Muscle layer of colon (tissue), 2 donors: ENCODE results near the gene RTKN.
A peak's percentile ranks its signal among the peaks of the same experiment; 100 is the strongest.
"Not testable (repeated sequence)": the region's sequence is repeated elsewhere in the genome, so short reads cannot be mapped to it uniquely, and the experiment has no call there.

ENCODE experiments used
- H3K27ac ChIP-seq: one replicate; pipeline ENCODE4 v1.7.0; 2013; ENCODE audit warnings: low read depth, mild to moderate bottlenecking, low read length, moderate library complexity
- H3K27me3 ChIP-seq, 2 donors: one replicate each; pipeline ENCODE4 v1.7.0; 2013; ENCODE audit warnings: low read length in 2 of 2, mild to moderate bottlenecking in 2 of 2; ENCODE audit not compliant: insufficient read depth in 2 of 2, control insufficient read depth in 1 of 2
- H3K36me3 ChIP-seq: one replicate; pipeline ENCODE4 v1.7.0; 2013; ENCODE audit warnings: mild to moderate bottlenecking, low read length; ENCODE audit not compliant: insufficient read depth
- H3K4me1 ChIP-seq: one replicate; pipeline ENCODE4 v1.7.0; 2013; ENCODE audit warnings: mild to moderate bottlenecking, low read length; ENCODE audit not compliant: insufficient read depth
- H3K4me3 ChIP-seq, 2 donors: one replicate each; pipeline ENCODE4 v1.7.0; 2013; ENCODE audit warnings: low read length in 2 of 2, low read depth in 1 of 2, mild to moderate bottlenecking in 1 of 2, moderate library complexity in 1 of 2
- H3K9ac ChIP-seq: one replicate; pipeline ENCODE4 v1.7.0; 2013; ENCODE audit warnings: low read length
- H3K9me3 ChIP-seq: one replicate; pipeline ENCODE4 v1.7.0; 2013; ENCODE audit warnings: mild to moderate bottlenecking, low read length
- donor health status: abdominal sarcoma.
- donor health status: Adenocarcinoma of cecum.

Gene RTKN, protein sequence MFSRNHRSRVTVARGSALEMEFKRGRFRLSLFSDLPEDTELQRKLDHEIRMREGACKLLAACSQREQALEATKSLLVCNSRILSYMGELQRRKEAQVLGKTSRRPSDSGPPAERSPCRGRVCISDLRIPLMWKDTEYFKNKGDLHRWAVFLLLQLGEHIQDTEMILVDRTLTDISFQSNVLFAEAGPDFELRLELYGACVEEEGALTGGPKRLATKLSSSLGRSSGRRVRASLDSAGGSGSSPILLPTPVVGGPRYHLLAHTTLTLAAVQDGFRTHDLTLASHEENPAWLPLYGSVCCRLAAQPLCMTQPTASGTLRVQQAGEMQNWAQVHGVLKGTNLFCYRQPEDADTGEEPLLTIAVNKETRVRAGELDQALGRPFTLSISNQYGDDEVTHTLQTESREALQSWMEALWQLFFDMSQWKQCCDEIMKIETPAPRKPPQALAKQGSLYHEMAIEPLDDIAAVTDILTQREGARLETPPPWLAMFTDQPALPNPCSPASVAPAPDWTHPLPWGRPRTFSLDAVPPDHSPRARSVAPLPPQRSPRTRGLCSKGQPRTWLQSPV

DNA sequence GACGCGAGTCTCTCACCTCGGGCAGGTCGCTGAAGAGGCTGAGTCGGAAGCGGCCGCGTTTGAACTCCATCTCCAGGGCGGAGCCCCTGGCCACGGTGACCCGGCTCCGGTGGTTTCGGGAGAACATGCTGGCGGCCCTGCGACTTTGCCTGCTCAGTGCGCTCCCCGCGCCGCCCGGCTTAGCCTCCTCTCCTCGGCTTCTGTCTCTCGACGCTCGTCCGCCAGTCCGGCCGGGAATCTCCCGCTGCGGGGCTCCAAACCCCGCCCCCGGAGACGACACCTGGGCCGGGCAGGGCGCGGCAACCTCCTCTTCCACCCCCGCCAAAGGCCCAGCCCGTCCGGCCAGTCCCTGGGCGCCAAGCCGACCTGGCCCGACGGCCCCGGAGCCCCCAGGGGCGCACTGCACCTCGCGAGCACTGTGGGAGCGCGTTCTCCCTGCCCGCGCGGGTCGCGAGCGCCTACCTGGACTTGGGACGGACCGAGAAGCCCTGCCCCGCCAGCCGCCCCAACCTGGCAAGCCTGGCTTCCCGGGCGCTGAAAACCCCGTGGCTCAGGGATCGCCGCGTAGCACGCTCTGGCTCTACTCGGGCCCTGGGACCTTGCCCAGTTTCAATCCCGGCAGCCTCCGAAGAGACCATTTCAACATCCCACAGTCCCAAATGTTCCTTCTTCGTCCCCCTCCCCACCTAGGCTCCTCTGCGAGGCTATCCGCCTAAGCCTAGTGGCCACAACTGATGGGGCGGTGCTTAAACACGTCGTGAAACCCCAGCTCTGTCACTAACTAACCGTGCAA is at the start of gene RTKN:
TSS of gene RTKN (minus strand) at position 248 of the 793 bp plus-strand sequence. CDS start at position 127, 121 bp downstream.
- Histone ChIP-seq H3K27me3 (peaks cover 0 to 18% of the 10 kb centered on the region in 2 donors), H3K9ac (peak within 1 kb of the TSS; percentile 53), H3K4me1 (peaks cover 12% of the 10 kb centered on the region), H3K27ac (peak within 1 kb of the TSS; percentile 39), H3K9me3 (no peaks in the 10 kb centered on the region), H3K36me3 (no peaks in the 10 kb centered on the region), H3K4me3 (peak within 1 kb of the TSS; percentile 48 to 88)

- Histone ChIP-seq H3K4me1 (no peaks in the 10 kb centered on the region), H3K27ac (no peak overlapping the region), H3K36me3 (peaks cover 65% of the 10 kb centered on the region)
These were observed 48.2 kb upstream of the RTKN start for GRCh38 chr2:74489906-74490305.

DNA sequence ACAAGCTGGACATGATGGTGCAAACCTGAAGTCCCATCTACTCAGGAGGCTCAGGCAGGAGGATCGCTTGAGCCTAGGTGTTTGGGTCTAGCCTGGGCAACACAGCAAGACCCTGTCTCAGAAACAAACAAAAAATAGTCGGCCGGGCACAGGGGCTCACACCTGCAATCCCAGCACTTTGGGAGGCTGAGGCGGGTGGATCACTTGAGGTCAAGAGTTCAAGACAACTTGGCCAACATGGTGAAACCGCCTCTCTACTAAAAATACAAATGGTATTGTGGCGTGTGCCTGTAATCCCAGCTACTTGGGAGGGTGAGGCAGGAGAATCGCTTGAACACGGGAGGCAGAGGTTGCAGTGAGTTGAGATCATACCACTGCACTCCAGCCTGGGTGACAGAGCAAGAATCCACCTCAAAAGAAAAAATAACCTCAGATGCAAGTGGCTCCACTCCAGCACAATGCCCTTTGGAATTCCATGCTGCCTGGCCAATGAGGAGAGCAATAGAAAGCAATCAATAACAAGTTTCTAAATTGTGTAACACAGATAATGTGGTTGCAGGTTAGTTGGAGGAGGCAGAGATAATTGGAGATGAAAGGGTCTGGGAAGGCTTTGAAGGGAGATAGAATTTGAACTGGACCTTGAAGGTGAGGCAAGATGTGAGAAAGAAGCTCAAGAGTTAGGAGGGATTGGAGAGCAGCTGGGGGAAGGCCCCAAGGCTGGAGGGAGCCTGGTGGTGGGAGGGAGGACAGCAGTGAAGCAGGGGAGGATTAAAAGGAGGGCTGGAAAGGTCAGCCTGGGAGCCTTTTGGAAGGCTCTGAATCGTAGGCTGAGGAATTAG is 47.1 kb upstream of the RTKN start:
- Histone ChIP-seq H3K9ac (no peak overlapping the region), H3K27me3 (no peaks in the 10 kb centered on the region), H3K4me1 (no peaks in the 10 kb centered on the region), H3K36me3 (peaks cover 62% of the 10 kb centered on the region), H3K4me3 (no peak overlapping the region), H3K27ac (no peak overlapping the region), H3K9me3 (no peaks in the 10 kb centered on the region)

More at GRCh38 chr2:74489906-74490305, 48.2 kb upstream of the RTKN start:
- H3K27me3 ChIP-seq: no peaks in the 10 kb centered on the region
- H3K9ac ChIP-seq: no peak overlapping the region
- H3K9me3 ChIP-seq: no peaks in the 10 kb centered on the region
- H3K4me3 ChIP-seq: no peak overlapping the region

DNA sequence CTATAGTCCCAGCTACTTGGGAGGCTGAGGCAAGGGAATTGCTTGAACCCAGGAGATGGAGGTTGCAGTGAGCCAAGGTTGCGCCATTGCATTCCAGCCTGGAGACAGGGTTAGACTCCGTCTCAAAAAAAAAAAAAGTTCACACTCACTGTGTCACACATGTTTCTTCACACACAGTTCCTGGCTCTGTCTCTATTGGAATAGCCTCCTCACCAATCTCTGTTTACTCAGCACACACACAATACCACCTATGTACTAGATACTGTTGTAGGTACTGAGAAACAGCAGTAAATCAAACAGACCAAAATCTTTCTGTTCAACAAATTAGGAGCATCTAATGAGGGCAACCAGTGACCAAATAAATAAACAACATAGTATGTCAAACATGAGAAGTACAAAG is 44.4 kb upstream of the RTKN start:
- Histone ChIP-seq H3K27ac (no peak overlapping the region), H3K36me3 (peaks cover 37% of the 10 kb centered on the region), H3K4me1 (peaks cover 13% of the 10 kb centered on the region), H3K9me3 (no peaks in the 10 kb centered on the region), H3K27me3 (no peaks in the 10 kb centered on the region), H3K9ac (no peak overlapping the region), H3K4me3 (no peak overlapping the region)

DNA sequence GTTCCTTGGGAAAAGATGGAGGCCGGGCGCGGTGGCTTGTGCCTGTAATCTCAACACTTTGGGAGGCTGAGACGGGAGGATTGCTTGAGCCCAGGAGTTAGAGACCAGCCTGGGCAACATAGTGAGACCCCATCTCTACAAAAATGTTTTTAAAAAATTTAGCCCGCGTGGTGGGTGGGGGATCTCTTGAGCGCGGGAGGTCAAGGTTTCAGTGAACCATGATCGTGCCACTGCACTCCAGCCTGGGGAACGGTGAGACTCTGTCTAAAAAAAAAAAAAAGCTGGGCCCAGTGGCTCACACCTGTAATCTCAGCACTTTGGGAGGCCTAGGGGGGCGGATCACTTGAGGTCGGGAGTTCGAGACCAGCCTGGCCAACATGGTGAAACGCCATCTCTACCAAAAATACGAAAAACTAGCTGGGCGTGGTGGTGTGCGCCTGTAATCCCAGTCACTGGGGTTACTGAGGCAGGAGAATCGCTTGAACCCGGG is 42.0 kb upstream of the RTKN start:
- not testable (repeated sequence) for H3K27me3 ChIP-seq, H3K9me3 ChIP-seq
- H3K4me3 ChIP-seq: peak overlapping the region; percentile 85 to 99
- peaks cover 33% of the 10 kb centered on the region for H3K36me3 ChIP-seq
- H3K4me1 ChIP-seq: peaks cover 26% of the 10 kb centered on the region
- H3K9ac ChIP-seq: peak overlapping the region; percentile 69
- H3K27ac ChIP-seq: peak overlapping the region; percentile 93

DNA sequence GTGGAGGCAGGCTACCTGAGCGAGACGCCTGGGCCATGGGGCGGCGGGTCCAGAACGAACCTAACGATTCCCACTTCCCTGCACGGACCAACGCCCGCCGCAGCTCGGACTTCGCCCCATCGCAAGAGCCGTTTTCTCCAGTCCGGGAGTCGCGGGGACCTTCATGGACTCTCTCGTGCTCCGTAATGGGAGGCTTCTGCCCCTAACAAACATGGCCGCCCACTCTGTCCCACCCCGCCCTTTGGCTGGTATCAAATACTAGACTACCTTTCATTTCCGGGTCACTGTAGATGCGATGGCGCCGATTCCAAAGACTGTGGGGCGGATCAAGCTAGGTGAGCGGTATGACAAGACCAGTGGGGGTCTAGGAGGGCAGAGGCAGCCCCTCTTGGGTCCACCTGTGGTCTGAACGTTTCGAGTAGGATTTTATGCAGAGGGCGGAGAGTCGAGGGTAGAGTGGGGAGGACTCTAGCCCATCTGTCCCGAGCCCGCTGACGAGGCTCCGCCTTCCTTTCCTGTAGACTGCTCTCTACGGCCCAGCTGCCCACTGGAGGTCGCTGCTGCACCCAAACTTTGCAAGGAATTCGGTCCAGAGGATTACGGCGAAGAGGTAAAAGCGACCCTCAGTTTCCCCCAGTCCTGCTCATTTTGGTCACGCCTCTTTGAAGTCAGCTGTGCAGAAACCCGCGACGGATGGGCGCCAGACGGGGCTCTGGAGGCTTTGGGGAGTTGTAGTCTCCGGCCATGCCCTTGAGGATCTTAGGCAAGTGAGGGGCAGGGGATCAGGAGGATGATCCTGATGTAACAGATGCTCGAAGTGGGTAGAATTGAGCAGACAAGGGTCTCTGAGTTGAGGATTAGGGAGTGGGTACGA is 41.3 kb upstream of the RTKN start, which contains the start of the genes CCDC142 and TTC31:
TSS of gene CCDC142 (minus strand) at position 198 of the 874 bp plus-strand sequence. CDS start at position 37, 161 bp downstream.
TSS of gene TTC31 (plus strand) at position 281 of the 874 bp plus-strand sequence. CDS start at position 296, 15 bp downstream.
- no peaks in the 10 kb centered on the region for H3K9me3 ChIP-seq
- no peaks in the 10 kb centered on the region for H3K27me3 ChIP-seq
- H3K4me3 ChIP-seq: peak within 1 kb of the TSS; percentile 85 to 99
- peak within 1 kb of the TSS; percentile 93 for H3K27ac ChIP-seq
- H3K36me3 ChIP-seq: peaks cover 26% of the 10 kb centered on the region
- H3K4me1 ChIP-seq: peaks cover 26% of the 10 kb centered on the region
- peak within 1 kb of the TSS; percentile 69 for H3K9ac ChIP-seq

DNA sequence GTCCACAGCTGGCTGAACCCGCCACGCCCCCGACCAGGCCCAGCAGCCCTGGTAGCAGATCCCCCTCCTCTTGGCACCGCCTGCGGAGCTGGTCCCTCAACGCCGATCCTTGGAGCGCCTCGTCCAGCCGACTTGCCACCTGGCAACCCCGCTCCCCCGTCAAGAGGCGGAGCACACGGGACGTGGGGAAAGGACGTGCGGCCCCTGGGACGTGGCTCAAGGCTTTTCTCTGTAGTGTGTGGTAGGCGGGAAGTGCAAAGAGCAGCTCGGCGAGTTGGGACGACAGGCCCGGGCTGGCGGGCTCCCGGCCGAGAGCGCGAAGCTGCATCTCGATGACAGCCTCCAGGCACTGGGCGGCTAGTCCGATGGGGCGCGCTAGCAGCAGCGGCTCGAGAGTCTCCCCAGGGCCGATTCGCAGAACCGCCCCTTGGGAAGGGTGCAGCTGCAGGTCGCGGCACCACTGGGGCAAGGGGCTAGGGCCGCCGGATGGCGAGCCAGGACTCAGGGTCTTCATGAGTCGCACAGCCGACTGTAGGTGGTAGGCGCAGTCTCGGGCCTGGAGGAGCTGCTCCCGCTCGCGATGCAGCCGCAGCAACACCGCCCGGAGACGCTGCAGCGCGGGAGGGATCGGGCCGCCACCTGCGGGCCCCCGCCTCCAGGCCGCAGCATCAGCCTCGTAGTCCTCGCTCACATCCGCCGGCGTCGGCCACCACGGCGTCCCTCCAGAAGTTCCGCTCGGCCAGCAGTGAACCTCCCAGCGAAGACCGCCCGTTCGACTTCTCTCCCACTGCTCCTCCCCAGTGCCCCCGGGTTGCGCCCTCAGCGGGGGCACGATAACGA is 40.4 kb upstream of the RTKN start:
- Histone ChIP-seq H3K27ac (peak overlapping the region; percentile 93), H3K27me3 (no peaks in the 10 kb centered on the region), H3K36me3 (peaks cover 29% of the 10 kb centered on the region), H3K9ac (peak overlapping the region; percentile 69), H3K4me3 (peak overlapping the region; percentile 85 to 99), H3K9me3 (no peaks in the 10 kb centered on the region), H3K4me1 (peaks cover 26% of the 10 kb centered on the region)

DNA sequence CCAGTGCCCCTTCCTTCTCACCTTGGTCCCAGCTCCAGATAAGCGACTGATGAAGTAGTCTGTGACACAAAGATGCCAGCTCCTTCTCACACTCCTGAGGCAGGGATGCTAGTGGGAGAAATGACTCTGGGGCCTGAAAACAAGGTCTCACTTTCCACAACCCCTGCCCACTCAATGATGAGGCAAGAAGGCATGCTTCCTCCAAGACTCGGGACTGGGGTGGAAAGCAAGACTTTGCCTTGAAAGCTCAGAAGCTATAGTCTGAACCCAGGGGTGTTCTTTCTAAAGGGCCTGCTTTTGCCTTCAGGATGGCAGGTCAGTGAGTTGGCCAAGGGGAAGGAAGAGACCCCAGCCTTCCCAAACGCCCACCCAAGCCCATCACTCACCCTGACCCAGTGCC is 39.7 kb upstream of the RTKN start:
- peaks cover 26% of the 10 kb centered on the region for H3K4me1 ChIP-seq
- H3K27ac ChIP-seq: no peak overlapping the region
- H3K9ac ChIP-seq: peak overlapping the region; percentile 69
- H3K36me3 ChIP-seq: peaks cover 28% of the 10 kb centered on the region
- peak overlapping the region; percentile 85 to 99 for H3K4me3 ChIP-seq
- H3K9me3 ChIP-seq: no peaks in the 10 kb centered on the region
- H3K27me3 ChIP-seq: no peaks in the 10 kb centered on the region

GRCh38 chr2:74474899-74475298 is 33.2 kb upstream of the RTKN start:
- peaks cover 23% of the 10 kb centered on the region for H3K4me1 ChIP-seq
- H3K9ac ChIP-seq: no peak overlapping the region
- H3K36me3 ChIP-seq: peaks cover 26% of the 10 kb centered on the region

More at GRCh38 chr2:74474899-74475298, 33.2 kb upstream of the RTKN start:
- H3K27ac ChIP-seq: no peak overlapping the region
- H3K4me3 ChIP-seq: no peak overlapping the region
- no peaks in the 10 kb centered on the region for H3K27me3 ChIP-seq
- no peaks in the 10 kb centered on the region for H3K9me3 ChIP-seq
